Tibial nerve (tissue), 3 donors: ENCODE data around the gene TGM2.

ENCODE experiments used
- POLR2A ChIP-seq, 2 donors: fragments of 450-650 bp; IDR thresholded peaks; one replicate each; pipeline ENCODE4 v1.6.1; 2017; ENCODE audit warnings: antibody characterized with exemption in 2 of 2, mild to moderate bottlenecking in 2 of 2, moderate library complexity in 2 of 2
- TF ChIP-seq, protein P1 (sequence below), 5 experiments: fragments of 200-600 bp in 3 of 5; fragments of 450-650 bp in 2 of 5; sonication (generic) in 3 of 5; IDR thresholded peaks; one replicate each; pipeline ENCODE4 v1.5.1; 2016 to 2019; ENCODE audit warnings: antibody characterized with exemption in 5 of 5, mild to moderate bottlenecking in 3 of 5, moderate library complexity in 2 of 5

DNA sequence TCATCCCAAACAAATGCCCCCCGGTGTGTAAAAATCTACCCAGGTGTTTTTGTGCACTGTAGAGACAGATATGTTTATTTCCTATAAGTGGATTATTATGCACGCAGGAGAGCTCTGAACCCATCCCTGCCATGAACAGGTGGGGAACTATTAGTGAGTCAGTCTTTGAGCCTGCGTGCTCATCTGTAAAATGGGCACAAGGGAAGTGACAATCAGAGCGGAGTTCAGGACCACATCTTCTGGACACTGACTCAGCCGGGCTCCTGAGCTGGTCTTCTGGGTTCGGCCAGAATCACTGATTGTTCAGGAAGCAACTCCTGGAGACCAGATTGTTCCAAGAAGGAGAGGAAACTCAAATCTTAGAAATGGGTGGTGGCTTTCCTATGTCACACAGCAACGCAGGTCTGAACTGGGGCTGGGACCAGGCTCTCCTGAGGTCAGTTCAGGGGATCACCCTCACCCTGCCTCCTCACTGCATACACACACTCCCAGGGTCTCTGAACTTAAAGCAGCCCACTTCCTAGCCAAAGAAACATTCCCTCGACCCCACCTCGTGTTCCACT is 27.3 kb upstream of the TGM2 start:
- TF ChIP-seq, protein P1, sequence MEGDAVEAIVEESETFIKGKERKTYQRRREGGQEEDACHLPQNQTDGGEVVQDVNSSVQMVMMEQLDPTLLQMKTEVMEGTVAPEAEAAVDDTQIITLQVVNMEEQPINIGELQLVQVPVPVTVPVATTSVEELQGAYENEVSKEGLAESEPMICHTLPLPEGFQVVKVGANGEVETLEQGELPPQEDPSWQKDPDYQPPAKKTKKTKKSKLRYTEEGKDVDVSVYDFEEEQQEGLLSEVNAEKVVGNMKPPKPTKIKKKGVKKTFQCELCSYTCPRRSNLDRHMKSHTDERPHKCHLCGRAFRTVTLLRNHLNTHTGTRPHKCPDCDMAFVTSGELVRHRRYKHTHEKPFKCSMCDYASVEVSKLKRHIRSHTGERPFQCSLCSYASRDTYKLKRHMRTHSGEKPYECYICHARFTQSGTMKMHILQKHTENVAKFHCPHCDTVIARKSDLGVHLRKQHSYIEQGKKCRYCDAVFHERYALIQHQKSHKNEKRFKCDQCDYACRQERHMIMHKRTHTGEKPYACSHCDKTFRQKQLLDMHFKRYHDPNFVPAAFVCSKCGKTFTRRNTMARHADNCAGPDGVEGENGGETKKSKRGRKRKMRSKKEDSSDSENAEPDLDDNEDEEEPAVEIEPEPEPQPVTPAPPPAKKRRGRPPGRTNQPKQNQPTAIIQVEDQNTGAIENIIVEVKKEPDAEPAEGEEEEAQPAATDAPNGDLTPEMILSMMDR (IDR thresholded peaks at IDR 0.05) = no peak
- TF ChIP-seq POLR2A (IDR thresholded peaks at IDR 0.05) = no peak
